Esophagus muscularis mucosa (tissue), 3 donors: ENCODE measurements around the gene PTPN23.

Experiments
- CTCF ChIP-seq, 3 experiments: fragments of 200-600 bp in 2 of 3; fragments of 450-650 bp in 1 of 3; sonication (generic) in 2 of 3; IDR thresholded peaks; one replicate each; pipeline ENCODE4 v1.5.1; 2017 to 2019; ENCODE audit warnings: antibody characterized with exemption in 3 of 3, mild to moderate bottlenecking in 2 of 3, moderate library complexity in 1 of 3
- POLR2A ChIP-seq: fragments of 450-650 bp; IDR thresholded peaks from one replicate; pipeline ENCODE4 v1.6.1; 2017; ENCODE audit warnings: antibody characterized with exemption, moderate library complexity, mild to moderate bottlenecking, low read depth
- POLR2AphosphoS5 ChIP-seq, 2 donors: sonication (generic); formaldehyde crosslinking; IDR thresholded peaks; one replicate each; pipeline ENCODE4 v1.6.1; 2017; ENCODE audit warnings: antibody characterized with exemption in 2 of 2

DNA sequence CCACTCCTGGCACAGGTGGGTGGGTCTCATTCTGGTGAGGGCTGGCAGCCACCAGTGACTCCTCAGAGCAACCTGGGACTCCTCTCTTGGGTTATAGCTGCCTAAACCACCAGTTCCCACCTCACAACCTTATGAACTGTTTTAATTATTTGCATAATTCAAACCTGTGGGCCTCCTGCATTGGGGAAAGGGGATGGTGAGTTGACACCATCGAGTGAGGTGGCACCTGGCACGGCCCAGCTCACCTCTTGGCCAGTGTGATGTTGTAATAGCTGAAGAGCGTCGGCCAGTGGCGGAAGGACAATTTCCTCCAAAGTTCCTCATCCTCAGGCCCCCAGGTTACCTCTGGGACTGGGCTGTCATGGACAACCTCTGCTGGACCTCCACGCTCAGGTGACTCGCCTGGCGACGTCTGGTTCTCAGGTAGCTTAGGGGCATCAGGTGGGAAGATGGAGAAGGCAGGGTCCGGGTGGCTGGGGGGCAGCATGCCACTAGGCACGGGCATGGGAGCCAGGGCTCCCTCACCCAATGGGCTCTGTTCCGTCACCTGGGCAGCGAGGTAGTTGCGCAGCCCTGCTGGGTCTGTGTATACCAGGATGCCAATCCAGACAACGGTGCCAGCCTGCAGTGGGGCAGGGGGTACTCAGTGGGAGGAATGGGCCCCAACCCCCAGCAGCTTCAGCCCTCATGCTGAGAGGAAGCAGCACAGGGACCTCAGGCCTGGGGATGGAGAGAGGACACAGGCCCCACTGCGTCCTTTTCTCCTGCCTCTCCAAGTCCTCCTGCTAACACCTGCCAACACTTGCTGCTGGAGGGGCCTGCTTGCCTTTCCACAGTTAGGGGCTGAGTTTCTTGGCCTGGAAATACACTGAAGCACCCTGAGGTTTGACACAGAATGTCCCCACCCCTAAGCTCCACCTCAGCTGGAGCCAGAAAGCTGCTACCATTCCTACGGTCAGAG, 38.5 kb downstream of the PTPN23 start:
- TF ChIP-seq CTCF (IDR thresholded peaks at IDR 0.05) (no peak), POLR2AphosphoS5 (IDR thresholded peaks at IDR 0.05) (no peak), POLR2A (no peak)
